GM12878 (cell line): ENCODE data around the gene TRIM60. TPM values are rescaled to one million over a fixed set of nuclear protein-coding genes. Genes with fewer than 3 reads are reported as not detected.

ENCODE experiments used
- ATAC-seq: fragments of 200-7000 bp; cut with Tn5 transposase; 3 replicates; pipeline ENCODE4 v1.9.1; 2020; ENCODE audit warnings: mild to moderate bottlenecking, moderate library complexity
- Bru-seq: library from RNA; stranded (reverse); fragments of 400-500 nt; gene quantifications from one replicate; lab custom pipeline; 2021; lab: Mats Ljungman, UMichigan
- BruChase-seq, 2 experiments: library from RNA; stranded (reverse); fragments of 400-500 nt; gene quantifications; one replicate each; lab custom pipeline; 2021; lab: Mats Ljungman, UMichigan
- BruUV-seq: library from RNA; stranded (reverse); fragments of 400-500 nt; replicated peaks from 2 replicates; lab custom pipeline; 2021; lab: Mats Ljungman, UMichigan
- CTCF ChIA-PET: fragments of 300-600 bp; sonication (Branson Sonifier 250); formaldehyde crosslinking; extraction: SDS; loops from one replicate; lab custom pipeline; 2021; ENCODE audit warnings: inconsistent platforms; lab: Yijun Ruan, JAX
- POLR2A ChIA-PET: fragments of 350-600 bp; formaldehyde crosslinking; extraction: SDS; loops from one replicate; lab custom pipeline; 2021; ENCODE audit warnings: inconsistent platforms; lab: Charles Lee
- RAD21 ChIA-PET: fragments of 300-600 bp; sonication (Branson Sonifier 250); formaldehyde crosslinking; loops from one replicate; lab custom pipeline; 2023; ENCODE audit warnings: antibody characterized with exemption; ENCODE audit not compliant: unreplicated experiment; lab: Charles Lee
- SMC1A ChIA-PET: fragments of 300-600 bp; sonication (Branson Sonifier 250); formaldehyde crosslinking; loops from one replicate; lab custom pipeline; 2023; ENCODE audit not compliant: unreplicated experiment, uncharacterized antibody; lab: Charles Lee
- DNase-seq: peaks from one replicate; pipeline ENCODE4 v3.0.0-alpha.2; 2011; ENCODE audit warnings: low read depth, low spot score
- FAIRE-seq: peaks from 3 replicates; lab custom pipeline; 2011; peaks lifted over from hg19 to GRCh38; lab: Jason Lieb, UNC
- H2AFZ ChIP-seq: 2 replicates; pipeline ENCODE4 v1.6.0; 2011; ENCODE audit warnings: low read depth, low read length, control low read depth; ENCODE audit not compliant: control insufficient read depth
- H3K27ac ChIP-seq: 2 replicates; pipeline ENCODE4 v1.5.1; 2011; ENCODE audit warnings: control low read depth; ENCODE audit not compliant: control insufficient read depth, insufficient read depth
- H3K27me3 ChIP-seq, 2 experiments: replicated peaks in 1 of 2; 2 replicates each; pipeline versions ENCODE4 v1.6.0 to v1.6.1; 2011; ENCODE audit warnings: low read length in 1 of 2; ENCODE audit not compliant: control insufficient read depth in 2 of 2, insufficient read depth in 2 of 2
- H3K36me3 ChIP-seq, 2 experiments: 2 replicates each; pipeline ENCODE4 v1.5.1; 2011; ENCODE audit warnings: low read length in 1 of 2; ENCODE audit not compliant: control insufficient read depth in 2 of 2, insufficient read depth in 2 of 2
- H3K4me1 ChIP-seq: 2 replicates; pipeline ENCODE4 v1.6.1; 2011; ENCODE audit warnings: mild to moderate bottlenecking, low read length, moderate library complexity, mixed read lengths; ENCODE audit not compliant: control insufficient read depth, insufficient read depth
- H3K4me2 ChIP-seq: 2 replicates; pipeline ENCODE4 v1.6.0; 2011; ENCODE audit warnings: control low read depth; ENCODE audit not compliant: control insufficient read depth, insufficient read depth
- H3K4me3 ChIP-seq: fragments of 200-600 bp; sonication (generic); 2 replicates; pipeline ENCODE4 v1.5.1; 2016
- H3K79me2 ChIP-seq: 2 replicates; pipeline ENCODE4 v1.6.0; 2011; ENCODE audit warnings: low read length; ENCODE audit not compliant: control insufficient read depth, insufficient read depth
- H3K9ac ChIP-seq: 2 replicates; pipeline ENCODE4 v1.8.0; 2011; ENCODE audit warnings: low read length, control low read depth, mixed read lengths; ENCODE audit not compliant: control insufficient read depth, insufficient read depth
- H3K9me3 ChIP-seq: replicated peaks from 3 replicates; pipeline ENCODE4 v1.5.1; 2011; ENCODE audit warnings: mild to moderate bottlenecking, low read length; ENCODE audit not compliant: control insufficient read depth, insufficient read depth
- H4K20me1 ChIP-seq: 2 replicates; pipeline ENCODE4 v1.6.0; 2011; ENCODE audit not compliant: control insufficient read depth, insufficient read depth
- BMI1 ChIP-seq: fragments of 450-650 bp; IDR thresholded peaks from 2 replicates; pipeline ENCODE4 v1.6.1; 2016; ENCODE audit warnings: mild to moderate bottlenecking, moderate library complexity, borderline replicate concordance
- CUX1 ChIP-seq: IDR thresholded peaks from 2 replicates; pipeline ENCODE4 v1.6.1; 2012; ENCODE audit warnings: improper control_type of control experiment, low read depth, low read length; ENCODE audit not compliant: insufficient replicate concordance
- NR2C2 ChIP-seq: IDR thresholded peaks from 2 replicates; pipeline ENCODE4 v1.6.1; 2011; ENCODE audit warnings: borderline replicate concordance, low read depth; ENCODE audit not compliant: control insufficient read depth, insufficient read length
- SMAD1 ChIP-seq: fragments of 450-650 bp; IDR thresholded peaks from 2 replicates; pipeline ENCODE4 v1.6.1; 2018; ENCODE audit warnings: mild to moderate bottlenecking, low read depth; ENCODE audit not compliant: partially characterized antibody
- SPI1 ChIP-seq: IDR thresholded peaks from 2 replicates; pipeline ENCODE4 v1.6.1; 2011; ENCODE audit warnings: low read depth, mild to moderate bottlenecking, low read length, moderate library complexity, borderline replicate concordance; ENCODE audit not compliant: insufficient read depth
- WGBS: methylation state at CpG from one replicate; pipeline ENCODE4 v1.1.6; 2016; ENCODE audit warnings: low lambda C conversion rate; ENCODE audit not compliant: insufficient replicate concordance, insufficient coverage; ENCODE audit errors: missing lambda C conversion rate; 5-methylcytosine and 5-hydroxymethylcytosine counted together
- in situ Hi-C: fragments of 300-500 bp; cut with MboI; formaldehyde crosslinking; loops from 9 replicates; pipeline ENCODE4 v1.14.3; 2018; ENCODE audit warnings: mixed read lengths
- intact Hi-C: fragments of 100-400 bp; cut with micrococcal nuclease; formaldehyde crosslinking; loops from one replicate; pipeline ENCODE4 v1.14.2; 2022; ENCODE audit not compliant: unreplicated experiment
- long read RNA-seq, 2 experiments: library from polyadenylated mRNA; unstranded; transcript quantifications; one replicate each; pipeline ENCODE4 v2.0.0, GENCODE V29; 2019 to 2020
- polyA minus RNA-seq, 3 experiments: library from RNA; depleted of rRNA, polyadenylated mRNA; stranded (reverse); fragments of >200 nt; gene quantifications; 2 replicates each; pipeline ENCODE4 v1.2.3, GENCODE V29; 2011
- polyA plus RNA-seq, 11 experiments: library from polyadenylated mRNA; depleted of rRNA in 4 of 11; unstranded in 6 of 11; stranded (reverse) in 5 of 11; fragments of >200 nt; fragmentation: Nextera tagmentation in 4 of 11; fragmentation: Illumina TruSeq in 1 of 11; extraction: Ambion mirVana in 4 of 11; extraction: Trizol in 1 of 11; gene quantifications; 1 replicate in 1 of 11; 2 replicates in 10 of 11; pipeline versions ENCODE4 v1.2.1 to v1.2.3, GENCODE V29; 2011 to 2016; ENCODE audit warnings: inconsistent platforms in 2 of 11, missing spikeins in 2 of 11, low read depth in 1 of 11
- total RNA-seq, 4 experiments: library from RNA; depleted of rRNA in 3 of 4; stranded (reverse); fragments of >200 nt in 3 of 4; fragmentation: Illumina TruSeq in 1 of 4; extraction: Trizol in 1 of 4; gene quantifications; 2 replicates each; pipeline versions ENCODE4 v1.2.1 to v1.2.3, GENCODE V29; 2013 to 2021
- TF ChIP-seq, protein P1 (sequence below): IDR thresholded peaks from 2 replicates; pipeline ENCODE4 v1.6.1; 2012; ENCODE audit warnings: mild to moderate bottlenecking, low read depth, low read length

TRIM60 gene
- not detected in 2 replicates for total RNA-seq (2013; cell fraction: nucleolus; rRNA removed)
- total RNA-seq (2014; rRNA removed) (not detected in 2 replicates), total RNA-seq (2014; rRNA removed; fragmentation: Illumina TruSeq; extraction: Trizol) (not detected in 2 replicates), total RNA-seq (2021) (not detected in 2 replicates), polyA plus RNA-seq (2011; rRNA removed) (not detected in 2 replicates), polyA plus RNA-seq (2014; fragmentation: Illumina TruSeq; extraction: Trizol) (not detected in 2 replicates), polyA plus RNA-seq (2014; fragmentation: Nextera tagmentation; extraction: Ambion mirVana) (not detected), polyA plus RNA-seq (2014; rRNA removed) (not detected in 2 replicates), polyA plus RNA-seq (2016; fragmentation: Nextera tagmentation; extraction: Ambion mirVana) (not detected), polyA minus RNA-seq (2011; rRNA and poly(A)+ RNA removed) (not detected in 2 replicates), Bru-seq, nascent RNA (not detected), BruChase-seq, experiment 1, labeled RNA remaining after a 6-hour chase (not detected), BruChase-seq, experiment 2, labeled RNA remaining after a 2-hour chase (not detected)
- polyA plus RNA-seq (2011; ENCODE audit: low read depth), result not detected
- polyA plus RNA-seq (2011; cell fraction: cytosol; rRNA removed), result not detected in 2 replicates
- not detected in 2 replicates for polyA plus RNA-seq (2011; cell fraction: nucleus; rRNA removed)
- not detected in 2 replicates for polyA plus RNA-seq (2012)
- not detected in 2 replicates for polyA minus RNA-seq (2011; cell fraction: cytosol; rRNA and poly(A)+ RNA removed)
- not detected in 2 replicates for polyA minus RNA-seq (2011; cell fraction: nucleus; rRNA and poly(A)+ RNA removed)
- long read RNA-seq, experiment 1, result 0 reads
- long read RNA-seq, experiment 2, result 0 reads

DNA sequence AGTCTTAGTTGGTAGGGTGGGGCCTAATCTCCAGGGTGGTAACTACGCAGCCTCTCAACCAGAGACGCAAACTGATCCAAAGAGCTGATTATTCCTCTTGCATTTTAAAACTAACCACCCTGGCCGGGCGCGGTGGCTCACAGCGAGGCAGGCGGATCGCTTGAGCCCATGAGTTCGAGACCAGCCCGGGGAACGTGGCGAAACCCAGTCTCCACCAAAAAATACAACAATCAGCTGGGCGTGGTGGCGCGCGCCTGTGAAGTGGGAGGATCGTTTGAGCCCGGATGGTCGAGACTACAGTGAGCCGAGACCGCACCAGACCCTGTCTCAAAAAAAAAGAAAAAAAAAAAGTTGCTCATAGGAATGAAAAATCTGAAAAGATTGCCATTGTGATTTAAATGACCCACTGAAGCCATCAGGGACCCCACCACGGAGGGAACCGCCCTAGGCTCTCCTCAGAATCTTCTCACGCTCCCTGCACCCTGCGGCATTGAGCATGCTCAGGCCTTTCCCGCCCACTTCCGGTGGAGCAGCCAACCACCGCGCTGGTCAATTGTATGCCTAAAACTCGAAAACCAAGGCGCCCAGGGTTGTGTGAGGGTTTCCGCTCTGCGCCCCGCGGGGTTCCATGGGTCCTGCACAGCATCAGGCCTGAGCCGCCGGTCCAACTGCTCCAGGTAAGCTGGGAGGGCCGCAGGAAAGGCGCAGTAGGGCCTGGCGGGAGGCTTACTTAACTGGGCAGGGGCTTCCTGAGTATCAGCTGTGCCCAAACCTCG lies at the start of gene TRIM60:
Gene TRIM60 (plus strand): TSS at position 564 of the 776 bp plus-strand sequence. CDS start 8,074 bp downstream, outside the sequence.
- no peaks in the 10 kb centered on the region for H3K36me3 ChIP-seq
- intact Hi-C loops (no loop called here), in situ Hi-C loops (no loop called here)
- no peak within 1 kb of the TSS for H2AFZ ChIP-seq
- WGBS, result 69% methylated on average over 39 of the region's 41 CpGs
- H3K9me3 ChIP-seq, result no peaks in the 10 kb centered on the region
- no peaks in the 10 kb centered on the region; a peak in 1 of 4 replicates for H3K27me3 ChIP-seq
- SMC1A ChIA-PET, result no interaction called here
- no peak within 1 kb of the TSS for H3K4me2 ChIP-seq
- no TSS peak for BruUV-seq
- POLR2A ChIA-PET, result no interaction called here
- CTCF ChIA-PET, result no interaction called here
- RAD21 ChIA-PET, result no interaction called here
- H3K4me3 ChIP-seq, result no peak within 1 kb of the TSS
- no peak for DNase-seq
- ATAC-seq, result no peak
- H3K79me2 ChIP-seq, result no peaks in the 10 kb centered on the region
- H3K4me1 ChIP-seq, result no peaks in the 10 kb centered on the region
- H3K9ac ChIP-seq, result no peak within 1 kb of the TSS
- no peak within 1 kb of the TSS for H3K27ac ChIP-seq
- no peak for FAIRE-seq
- H4K20me1 ChIP-seq, result no peaks in the 10 kb centered on the region
- TF ChIP-seq NR2C2, result no peak
- no peak for TF ChIP-seq SMAD1
- no peak for TF ChIP-seq BMI1
- no peak for TF ChIP-seq CUX1
- no peak for TF ChIP-seq SPI1
- TF ChIP-seq, protein P1, sequence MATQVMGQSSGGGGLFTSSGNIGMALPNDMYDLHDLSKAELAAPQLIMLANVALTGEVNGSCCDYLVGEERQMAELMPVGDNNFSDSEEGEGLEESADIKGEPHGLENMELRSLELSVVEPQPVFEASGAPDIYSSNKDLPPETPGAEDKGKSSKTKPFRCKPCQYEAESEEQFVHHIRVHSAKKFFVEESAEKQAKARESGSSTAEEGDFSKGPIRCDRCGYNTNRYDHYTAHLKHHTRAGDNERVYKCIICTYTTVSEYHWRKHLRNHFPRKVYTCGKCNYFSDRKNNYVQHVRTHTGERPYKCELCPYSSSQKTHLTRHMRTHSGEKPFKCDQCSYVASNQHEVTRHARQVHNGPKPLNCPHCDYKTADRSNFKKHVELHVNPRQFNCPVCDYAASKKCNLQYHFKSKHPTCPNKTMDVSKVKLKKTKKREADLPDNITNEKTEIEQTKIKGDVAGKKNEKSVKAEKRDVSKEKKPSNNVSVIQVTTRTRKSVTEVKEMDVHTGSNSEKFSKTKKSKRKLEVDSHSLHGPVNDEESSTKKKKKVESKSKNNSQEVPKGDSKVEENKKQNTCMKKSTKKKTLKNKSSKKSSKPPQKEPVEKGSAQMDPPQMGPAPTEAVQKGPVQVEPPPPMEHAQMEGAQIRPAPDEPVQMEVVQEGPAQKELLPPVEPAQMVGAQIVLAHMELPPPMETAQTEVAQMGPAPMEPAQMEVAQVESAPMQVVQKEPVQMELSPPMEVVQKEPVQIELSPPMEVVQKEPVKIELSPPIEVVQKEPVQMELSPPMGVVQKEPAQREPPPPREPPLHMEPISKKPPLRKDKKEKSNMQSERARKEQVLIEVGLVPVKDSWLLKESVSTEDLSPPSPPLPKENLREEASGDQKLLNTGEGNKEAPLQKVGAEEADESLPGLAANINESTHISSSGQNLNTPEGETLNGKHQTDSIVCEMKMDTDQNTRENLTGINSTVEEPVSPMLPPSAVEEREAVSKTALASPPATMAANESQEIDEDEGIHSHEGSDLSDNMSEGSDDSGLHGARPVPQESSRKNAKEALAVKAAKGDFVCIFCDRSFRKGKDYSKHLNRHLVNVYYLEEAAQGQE, result no peak
